Mesenchymal stem cell (in vitro differentiated cells and primary cell): Measurements from ENCODE around the gene KIF2A.
A peak's percentile ranks its signal among the peaks of the same experiment; 100 is the strongest.

Experiments
- DNase-seq: peaks from one replicate; pipeline ENCODE4 v3.0.0-alpha.2; 2013
- H2AFZ ChIP-seq: one replicate; pipeline ENCODE4 v1.6.1; 2013; ENCODE audit warnings: low read depth, mild to moderate bottlenecking, control low read depth, inconsistent platforms, low read length, moderate library complexity
- H2AK5ac ChIP-seq: 2 replicates; pipeline ENCODE4 v1.6.1; 2013; ENCODE audit warnings: low read length, moderate library complexity, mild to moderate bottlenecking, inconsistent platforms; ENCODE audit not compliant: severe bottlenecking
- H2BK120ac ChIP-seq: one replicate; pipeline ENCODE4 v1.6.1; 2013; ENCODE audit warnings: low read depth, mild to moderate bottlenecking, inconsistent platforms, low read length, moderate library complexity
- H2BK12ac ChIP-seq, 2 experiments: one replicate each; pipeline ENCODE4 v1.6.1; 2013; ENCODE audit warnings: inconsistent platforms in 2 of 2, low read length in 2 of 2, mild to moderate bottlenecking in 2 of 2, moderate library complexity in 2 of 2, control low read depth in 1 of 2
- H2BK15ac ChIP-seq: one replicate; pipeline ENCODE4 v1.6.1; 2013; ENCODE audit warnings: mild to moderate bottlenecking, low read depth, inconsistent platforms; ENCODE audit not compliant: poor library complexity, severe bottlenecking
- H2BK5ac ChIP-seq: 2 replicates; pipeline ENCODE4 v1.6.1; 2013; ENCODE audit warnings: low read depth, mild to moderate bottlenecking, low read length, control low read depth, inconsistent platforms; ENCODE audit not compliant: poor library complexity, severe bottlenecking
- H3K14ac ChIP-seq, 2 experiments: one replicate each; pipeline ENCODE4 v1.6.1; 2013; ENCODE audit warnings: inconsistent platforms in 2 of 2, low read length in 2 of 2, control low read depth in 1 of 2, mild to moderate bottlenecking in 1 of 2, moderate library complexity in 1 of 2
- H3K18ac ChIP-seq, 2 experiments: one replicate each; pipeline ENCODE4 v1.6.1; 2013; ENCODE audit warnings: inconsistent platforms in 2 of 2, low read length in 2 of 2, control low read depth in 1 of 2, low read depth in 1 of 2, mild to moderate bottlenecking in 1 of 2
- H3K23ac ChIP-seq, 2 experiments: one replicate each; pipeline ENCODE4 v1.6.1; 2013; ENCODE audit warnings: inconsistent platforms in 2 of 2, low read length in 2 of 2, mild to moderate bottlenecking in 2 of 2, moderate library complexity in 2 of 2, control low read depth in 1 of 2
- H3K27ac ChIP-seq: 2 replicates; pipeline ENCODE4 v1.5.1; 2013; ENCODE audit warnings: mild to moderate bottlenecking, moderate library complexity, low read length, control low read depth, inconsistent platforms; ENCODE audit not compliant: poor library complexity, severe bottlenecking
- H3K27me3 ChIP-seq, 2 experiments: 2 replicates each; pipeline versions ENCODE4 v1.6.1 to v1.7.0; 2013; ENCODE audit warnings: low read length in 2 of 2, mild to moderate bottlenecking in 2 of 2, moderate library complexity in 2 of 2, control low read depth in 1 of 2, inconsistent platforms in 1 of 2; ENCODE audit not compliant: control insufficient read depth in 1 of 2, insufficient read depth in 1 of 2
- H3K36me3 ChIP-seq, 2 experiments: 2 replicates each; pipeline versions ENCODE4 v1.6.1 to v1.7.0; 2013; ENCODE audit warnings: low read length in 2 of 2, control low read depth in 1 of 2, inconsistent platforms in 1 of 2, low read depth in 1 of 2, mild to moderate bottlenecking in 1 of 2; ENCODE audit not compliant: insufficient read depth in 2 of 2, control insufficient read depth in 1 of 2
- H3K4ac ChIP-seq, 2 experiments: one replicate each; pipeline ENCODE4 v1.6.1; 2013; ENCODE audit warnings: inconsistent platforms in 2 of 2, low read length in 2 of 2, mild to moderate bottlenecking in 2 of 2, moderate library complexity in 2 of 2, control low read depth in 1 of 2, low read depth in 1 of 2
- H3K4me1 ChIP-seq: 2 replicates; pipeline ENCODE4 v1.6.1; 2013; ENCODE audit warnings: low read depth, low read length, control low read depth; ENCODE audit not compliant: control insufficient read depth, insufficient read depth
- H3K4me2 ChIP-seq: 2 replicates; pipeline ENCODE4 v1.6.1; 2013; ENCODE audit warnings: low read length, mild to moderate bottlenecking, inconsistent platforms; ENCODE audit not compliant: poor library complexity, severe bottlenecking
- H3K4me3 ChIP-seq, 2 experiments: 2 replicates each; pipeline versions ENCODE4 v1.5.1 to v1.7.0; 2013; ENCODE audit warnings: low read length in 2 of 2, mild to moderate bottlenecking in 2 of 2, control low read depth in 1 of 2, low read depth in 1 of 2; ENCODE audit not compliant: insufficient read depth in 1 of 2
- H3K79me1 ChIP-seq: replicated peaks from 2 replicates; pipeline ENCODE4 v1.6.1; 2013; ENCODE audit warnings: mild to moderate bottlenecking, control low read depth, low read length, inconsistent platforms; ENCODE audit not compliant: poor library complexity, severe bottlenecking
- H3K9ac ChIP-seq: 2 replicates; pipeline ENCODE4 v1.7.0; 2013; ENCODE audit warnings: mild to moderate bottlenecking, low read length, moderate library complexity
- H3K9me3 ChIP-seq: 2 replicates; pipeline ENCODE4 v1.7.0; 2013; ENCODE audit warnings: mild to moderate bottlenecking, low read length; ENCODE audit not compliant: control insufficient read depth
- H4K8ac ChIP-seq: one replicate; pipeline ENCODE4 v1.6.1; 2013; ENCODE audit warnings: inconsistent platforms, mild to moderate bottlenecking, low read length, moderate library complexity
- H4K91ac ChIP-seq: one replicate; pipeline ENCODE4 v1.6.1; 2013; ENCODE audit warnings: mild to moderate bottlenecking, low read length, inconsistent platforms
- WGBS: methylation state at CpG from one replicate; pipeline ENCODE4 v1.1.7; 2013; ENCODE audit warnings: mixed read lengths; 5-methylcytosine and 5-hydroxymethylcytosine counted together

KIF2A gene

DNA sequence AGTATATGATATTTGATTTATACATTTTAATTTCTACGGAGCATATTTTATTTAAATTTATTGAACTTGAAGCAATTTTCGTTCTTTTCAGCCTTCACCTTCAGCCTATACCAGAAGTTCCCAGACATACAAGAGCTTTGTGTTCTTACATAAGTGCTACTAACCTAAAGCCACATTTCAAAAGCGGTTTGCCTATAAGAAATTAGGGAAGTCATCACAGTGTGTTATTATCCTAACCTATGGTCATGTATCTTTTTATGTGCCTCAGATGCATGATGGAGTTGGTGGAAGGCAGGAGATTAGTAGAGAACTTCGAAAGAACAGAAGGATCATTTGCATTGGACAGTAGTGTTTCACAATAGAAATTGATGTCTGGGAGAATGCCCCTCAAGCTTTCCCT, 3.1 kb downstream of the KIF2A start:
- no peak overlapping the region for H2AK5ac ChIP-seq
- H4K8ac ChIP-seq, result no peak overlapping the region
- no peak overlapping the region for H3K14ac ChIP-seq
- H2BK5ac ChIP-seq, result no peak overlapping the region
- H2BK120ac ChIP-seq, result no peak overlapping the region
- H3K36me3 ChIP-seq, result no peaks in the 10 kb centered on the region
- no peaks in the 10 kb centered on the region for H3K79me1 ChIP-seq
- no peak overlapping the region for H2AFZ ChIP-seq
- H2BK15ac ChIP-seq, result no peak overlapping the region
- no peak overlapping the region for H3K4ac ChIP-seq
- WGBS, result 100% methylated on average over 3 of the region's 4 CpGs
- peaks cover 2% of the 10 kb centered on the region for H3K4me1 ChIP-seq
- no peak overlapping the region for H3K23ac ChIP-seq
- no peak for DNase-seq
- H3K4me2 ChIP-seq, result no peak overlapping the region
- H3K9me3 ChIP-seq, result no peaks in the 10 kb centered on the region
- no peak overlapping the region for H3K27ac ChIP-seq
- H4K91ac ChIP-seq, result no peak overlapping the region
- no peak overlapping the region for H2BK12ac ChIP-seq
- no peak overlapping the region for H3K9ac ChIP-seq
- no peak overlapping the region for H3K18ac ChIP-seq
- no peak overlapping the region for H3K4me3 ChIP-seq
- H3K27me3 ChIP-seq, result no peaks in the 10 kb centered on the region

GRCh38 chr5:62310426-62311143, 4.6 kb downstream of the KIF2A start:
- Histone ChIP-seq H2BK15ac (no peak overlapping the region), H2BK5ac (no peak overlapping the region), H3K27me3 (no peaks in the 10 kb centered on the region), H3K79me1 (no peaks in the 10 kb centered on the region), H2BK12ac (no peak overlapping the region), H3K18ac (no peak overlapping the region), H3K4ac (no peak overlapping the region), H4K91ac (no peak overlapping the region), H3K9ac (peak overlapping the region; percentile 57), H3K4me1 (peaks cover 5% of the 10 kb centered on the region), H3K23ac (no peak overlapping the region), H3K27ac (no peak overlapping the region), H3K4me3 (no peak overlapping the region), H4K8ac (no peak overlapping the region), H3K14ac (no peak overlapping the region), H3K9me3 (no peaks in the 10 kb centered on the region), H3K4me2 (no peak overlapping the region), H2AK5ac (no peak overlapping the region), H2BK120ac (no peak overlapping the region), H2AFZ (no peak overlapping the region), H3K36me3 (no peaks in the 10 kb centered on the region)
- 78% methylated on average over 2 of the region's 5 CpGs for WGBS
- no peak for DNase-seq

GRCh38 chr5:62312036-62312435, 6.0 kb downstream of the KIF2A start:
- Histone ChIP-seq H3K4me1 (peaks cover 5% of the 10 kb centered on the region), H3K4me3 (no peak overlapping the region), H3K27me3 (no peaks in the 10 kb centered on the region), H3K4ac (no peak overlapping the region), H3K4me2 (no peak overlapping the region), H3K18ac (no peak overlapping the region), H3K23ac (no peak overlapping the region), H3K9ac (peak overlapping the region; percentile 57), H2AFZ (no peak overlapping the region), H3K79me1 (no peaks in the 10 kb centered on the region), H3K14ac (no peak overlapping the region), H3K27ac (no peak overlapping the region), H2BK5ac (no peak overlapping the region), H2AK5ac (no peak overlapping the region), H2BK120ac (no peak overlapping the region), H2BK12ac (no peak overlapping the region), H4K91ac (no peak overlapping the region), H4K8ac (no peak overlapping the region), H3K9me3 (no peaks in the 10 kb centered on the region), H3K36me3 (no peaks in the 10 kb centered on the region), H2BK15ac (no peak overlapping the region)
- DNase-seq, result peak; percentile 53
- no CpG with 5 or more reads among the region's 1 CpG for WGBS

DNA sequence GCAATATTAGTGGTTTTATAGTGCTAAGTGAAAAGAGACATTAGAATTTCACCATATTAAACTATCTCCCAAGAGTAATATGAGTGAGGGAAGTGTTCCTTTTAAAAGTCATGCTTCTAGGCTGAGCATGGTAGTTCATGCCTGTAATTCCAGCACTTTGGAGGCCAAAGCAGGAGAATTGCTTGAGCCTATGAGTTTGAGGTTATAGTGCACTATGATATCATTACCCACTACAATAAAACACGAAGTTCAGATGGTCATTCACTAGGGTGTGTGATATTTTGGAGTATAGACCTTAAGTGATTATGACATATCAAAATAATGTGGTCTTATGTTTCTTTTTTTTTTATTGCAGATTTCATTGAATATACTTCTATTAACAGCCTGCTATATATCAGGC, 6.7 kb downstream of the KIF2A start:
- Histone ChIP-seq H3K79me1 (no peaks in the 10 kb centered on the region), H2BK120ac (no peak overlapping the region), H4K8ac (no peak overlapping the region), H4K91ac (no peak overlapping the region), H3K4me3 (no peak overlapping the region), H2AK5ac (no peak overlapping the region), H3K23ac (no peak overlapping the region), H2BK15ac (no peak overlapping the region), H3K18ac (no peak overlapping the region), H3K4ac (no peak overlapping the region), H3K27me3 (no peaks in the 10 kb centered on the region), H3K14ac (no peak overlapping the region), H3K9me3 (no peaks in the 10 kb centered on the region), H3K27ac (no peak overlapping the region), H3K36me3 (no peaks in the 10 kb centered on the region), H2BK5ac (no peak overlapping the region), H3K4me2 (no peak overlapping the region), H2AFZ (no peak overlapping the region), H3K4me1 (peaks cover 5% of the 10 kb centered on the region), H2BK12ac (no peak overlapping the region), H3K9ac (peak overlapping the region; percentile 57)
- WGBS, result no CpG with 5 or more reads among the region's 1 CpG
- DNase-seq, result no peak
